ENCODE data around the gene KY. TPM values are rescaled to one million over a fixed set of nuclear protein-coding genes. Genes with fewer than 3 reads are reported as not detected.
"Not testable (repeated sequence)": the region's sequence is repeated elsewhere in the genome, so short reads cannot be mapped to it uniquely, and the experiment has no call there.

Gene KY
- total RNA-seq, 2 donors from 2014 or later: not detected

- Histone ChIP-seq H3K9ac (ENCODE audit: extremely low read depth, low read length, poor library complexity, severe bottlenecking) (no peak overlapping the region), H3K4me1 (ENCODE audit: control insufficient read depth, insufficient read depth, low read length) (no peaks in the 10 kb centered on the region), H3K9me3 (ENCODE audit: control insufficient read depth, low read length) (no peaks in the 10 kb centered on the region), H3K27ac (ENCODE audit: low read depth, low read length) (no peak overlapping the region), H3K4me3 (ENCODE audit: low read length) (no peak overlapping the region), H3K27me3 (ENCODE audit: control insufficient read depth, insufficient read depth, low read length, poor library complexity, severe bottlenecking) (no peaks in the 10 kb centered on the region), H3K36me3 (ENCODE audit: control insufficient read depth, insufficient read depth, low read length) (no peaks in the 10 kb centered on the region)
- H3K27me3 Mint-ChIP-seq (ENCODE audit: insufficient read depth): peaks cover 5% of the 10 kb centered on the region
- H3K9me3 Mint-ChIP-seq: peaks cover 27% of the 10 kb centered on the region
- H3K36me3 Mint-ChIP-seq (ENCODE audit: low read depth): no peaks in the 10 kb centered on the region
- no peak overlapping the region for H3K4me3 Mint-ChIP-seq
- no peak for TF ChIP-seq CTCF (conservative IDR thresholded peaks at IDR 0.05)
- H3K4me1 Mint-ChIP-seq: no peaks in the 10 kb centered on the region
- no peak for DNase-seq
- 95 to 100% methylated on average over 2 of the region's 3 CpGs for WGBS, 2 experiments (ENCODE audit: insufficient coverage in 1 of 2, insufficient read length in 1 of 2)
- H3K27ac Mint-ChIP-seq: no peak overlapping the region
These were observed 71.6 kb downstream of the KY start for GRCh38 chr3:134579141-134579665.

- H3K27ac Mint-ChIP-seq: no peak overlapping the region
- 86 to 96% methylated on average over 3 of the region's 3 CpGs for WGBS, 2 experiments (ENCODE audit: insufficient coverage in 1 of 2, insufficient read length in 1 of 2)
- no peak overlapping the region for H3K4me3 Mint-ChIP-seq
- Histone ChIP-seq H3K4me1 (ENCODE audit: control insufficient read depth, insufficient read depth, low read length) (no peaks in the 10 kb centered on the region), H3K9me3 (ENCODE audit: control insufficient read depth, low read length) (no peaks in the 10 kb centered on the region), H3K4me3 (ENCODE audit: low read length) (no peak overlapping the region), H3K27me3 (ENCODE audit: control insufficient read depth, insufficient read depth, low read length, poor library complexity, severe bottlenecking) (no peaks in the 10 kb centered on the region), H3K36me3 (ENCODE audit: control insufficient read depth, insufficient read depth, low read length) (no peaks in the 10 kb centered on the region), H3K27ac (ENCODE audit: low read depth, low read length) (no peak overlapping the region), H3K9ac (ENCODE audit: extremely low read depth, low read length, poor library complexity, severe bottlenecking) (no peak overlapping the region)
- no peaks in the 10 kb centered on the region for H3K4me1 Mint-ChIP-seq
- no peak for DNase-seq
- H3K9me3 Mint-ChIP-seq: peaks cover 17% of the 10 kb centered on the region
- no peaks in the 10 kb centered on the region for H3K27me3 Mint-ChIP-seq (ENCODE audit: insufficient read depth)
- H3K36me3 Mint-ChIP-seq (ENCODE audit: low read depth): no peaks in the 10 kb centered on the region
- TF ChIP-seq CTCF (conservative IDR thresholded peaks at IDR 0.05): no peak
These were observed 74.0 kb downstream of the KY start for GRCh38 chr3:134576831-134577230.

GRCh38 chr3:134576426-134576825 lies 74.4 kb downstream of the KY start:
- Histone ChIP-seq H3K9me3 (ENCODE audit: control insufficient read depth, low read length) (no peaks in the 10 kb centered on the region), H3K27me3 (ENCODE audit: control insufficient read depth, insufficient read depth, low read length, poor library complexity, severe bottlenecking) (no peaks in the 10 kb centered on the region), H3K4me1 (ENCODE audit: control insufficient read depth, insufficient read depth, low read length) (no peaks in the 10 kb centered on the region), H3K36me3 (ENCODE audit: control insufficient read depth, insufficient read depth, low read length) (no peaks in the 10 kb centered on the region), H3K4me3 (ENCODE audit: low read length) (no peak overlapping the region), H3K9ac (ENCODE audit: extremely low read depth, low read length, poor library complexity, severe bottlenecking) (no peak overlapping the region), H3K27ac (ENCODE audit: low read depth, low read length) (no peak overlapping the region)
- H3K36me3 Mint-ChIP-seq (ENCODE audit: low read depth): no peaks in the 10 kb centered on the region
- TF ChIP-seq CTCF (conservative IDR thresholded peaks at IDR 0.05): no peak
- no peak overlapping the region for H3K27ac Mint-ChIP-seq
- no peak for DNase-seq
- no peak overlapping the region for H3K4me3 Mint-ChIP-seq
- H3K27me3 Mint-ChIP-seq (ENCODE audit: insufficient read depth): no peaks in the 10 kb centered on the region
- peaks cover 18% of the 10 kb centered on the region for H3K9me3 Mint-ChIP-seq
- 88 to 97% methylated on average over 5 to 6 of the region's 6 CpGs for WGBS, 2 experiments (ENCODE audit: insufficient coverage in 1 of 2, insufficient read length in 1 of 2)
- H3K4me1 Mint-ChIP-seq: no peaks in the 10 kb centered on the region

GRCh38 chr3:134569899-134570298 lies 80.9 kb downstream of the KY start:
- WGBS, 2 experiments (ENCODE audit: insufficient coverage in 1 of 2, insufficient read length in 1 of 2): 83 to 96% methylated on average over 2 of the region's 2 CpGs
- not testable (repeated sequence) for H3K27me3 Mint-ChIP-seq (ENCODE audit: insufficient read depth)

More at GRCh38 chr3:134569899-134570298, 80.9 kb downstream of the KY start:
- DNase-seq; H3K4me3 Mint-ChIP-seq; H3K36me3 ChIP-seq (ENCODE audit: control insufficient read depth, insufficient read depth, low read length); H3K27ac ChIP-seq (ENCODE audit: low read depth, low read length); H3K4me1 Mint-ChIP-seq; H3K4me1 ChIP-seq (ENCODE audit: control insufficient read depth, insufficient read depth, low read length); H3K27me3 ChIP-seq (ENCODE audit: control insufficient read depth, insufficient read depth, low read length, poor library complexity, severe bottlenecking); H3K27ac Mint-ChIP-seq; H3K9ac ChIP-seq (ENCODE audit: extremely low read depth, low read length, poor library complexity, severe bottlenecking); H3K36me3 Mint-ChIP-seq (ENCODE audit: low read depth); H3K4me3 ChIP-seq (ENCODE audit: low read length): not testable (repeated sequence)
- H3K9me3 ChIP-seq (ENCODE audit: control insufficient read depth, low read length): peaks cover 30% of the 10 kb centered on the region
- peaks cover 43% of the 10 kb centered on the region for H3K9me3 Mint-ChIP-seq

All from endodermal cell (in vitro differentiated cells).